Measurements from ENCODE around the gene TRPM1.
"Not testable (repeated sequence)": the region's sequence is repeated elsewhere in the genome, so short reads cannot be mapped to it uniquely, and the experiment has no call there.

Gene TRPM1

DNA sequence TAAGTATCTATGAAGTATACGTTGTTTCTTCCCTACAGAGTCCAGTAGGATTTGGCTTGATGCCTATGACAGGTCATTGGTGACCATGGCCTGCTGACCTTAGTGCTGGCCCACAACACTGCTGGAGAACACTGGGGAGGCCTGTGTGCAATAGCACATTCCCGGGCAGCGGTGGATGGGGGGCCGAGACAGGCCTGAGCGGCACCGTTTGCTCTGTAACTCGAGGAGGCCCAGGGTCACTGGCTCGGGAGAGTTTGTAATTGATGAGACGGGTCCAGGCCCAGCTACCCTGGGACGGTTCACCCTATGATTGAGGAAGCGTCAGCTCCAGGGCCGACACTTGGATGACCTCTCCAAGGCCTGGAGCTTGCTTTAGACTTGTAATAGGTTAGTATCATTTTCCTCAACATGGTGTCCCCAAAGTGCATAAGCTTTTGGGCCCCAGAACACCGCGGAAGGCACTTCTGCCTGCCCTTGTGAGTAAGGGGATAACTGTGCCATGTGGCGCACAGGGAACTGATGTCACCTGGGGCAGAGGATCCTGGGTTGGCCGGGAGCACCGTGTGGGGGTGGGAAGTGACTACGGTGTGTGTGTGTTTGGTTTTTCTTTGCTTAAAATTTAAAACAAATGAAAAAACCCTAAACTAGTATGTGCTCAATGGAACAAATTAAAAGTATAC is 12.0 kb downstream of the TRPM1 start:
- no peaks in the 10 kb centered on the region for H3K36me3 ChIP-seq (ENCODE audit: control insufficient read depth in 2 of 2, insufficient read depth in 1 of 2, low read length in 2 of 2)
- no peak overlapping the region for H3K4me3 ChIP-seq (ENCODE audit: low read depth, low read length)
- H3K4me1 ChIP-seq (ENCODE audit: control insufficient read depth, insufficient read depth, low read length): no peaks in the 10 kb centered on the region
- ChIA-PET POLR2A (no interaction called here), CTCF (interaction anchor here (0.5 to 0.6 kb wide), 2 partner anchors 75 to 385 kb away, joined by 3 read pairs; no protein-coding TSS in a partner anchor)
- TF ChIP-seq ZNF707 (tag by site-specific recombination; IDR thresholded peaks at IDR 0.05): no peak
- no peak for TF ChIP-seq ZXDB (tag by site-specific recombination; IDR thresholded peaks at IDR 0.05)
- no peak for TF ChIP-seq YY1 (tag by site-specific recombination; IDR thresholded peaks at IDR 0.05)
- TF ChIP-seq ZFHX2 (tag by site-specific recombination; conservative IDR thresholded peaks at IDR 0.05): no peak
- TF ChIP-seq KLF8 (tag by site-specific recombination; IDR thresholded peaks at IDR 0.05): no peak
- no peak overlapping the region for H3K27ac ChIP-seq (ENCODE audit: extremely low read depth, low read depth, low read length)
- H3K9me3 ChIP-seq (ENCODE audit: control insufficient read depth, insufficient read depth, low read depth, low read length): no peaks in the 10 kb centered on the region

DNA sequence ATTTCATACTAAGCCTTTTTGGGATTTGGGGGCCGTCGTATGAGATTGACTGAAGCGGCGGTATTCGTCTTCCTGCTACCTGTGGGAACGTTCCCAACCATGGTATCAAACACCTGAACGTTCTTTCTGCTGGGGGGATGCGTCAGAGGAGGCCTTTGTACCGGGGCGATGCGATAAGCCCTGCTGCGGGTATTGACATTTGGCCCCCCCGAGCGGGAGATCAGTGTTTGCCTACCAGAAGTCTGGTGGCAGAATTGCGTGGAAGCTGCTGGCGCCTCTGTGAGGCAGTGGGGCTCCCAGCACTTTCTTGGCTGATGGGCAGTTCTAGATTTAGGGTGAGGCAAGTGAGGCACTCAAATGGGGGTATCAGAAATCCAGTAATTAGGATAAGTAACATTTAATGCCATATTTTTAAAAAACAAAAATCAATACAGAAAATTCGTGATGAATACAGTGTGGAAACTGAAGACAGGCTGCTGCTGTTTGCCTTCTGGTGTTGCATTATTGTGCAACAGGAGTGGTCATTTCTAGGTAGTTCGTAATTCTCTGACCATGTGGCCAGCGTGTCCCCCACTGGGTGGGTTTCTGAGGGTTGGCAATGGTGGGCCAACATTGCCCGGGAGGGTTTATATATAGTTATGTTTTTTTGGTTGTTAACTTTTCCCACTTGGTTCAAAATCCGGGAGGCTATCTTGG is 12.7 kb downstream of the TRPM1 start:
- TF ChIP-seq, protein P1, sequence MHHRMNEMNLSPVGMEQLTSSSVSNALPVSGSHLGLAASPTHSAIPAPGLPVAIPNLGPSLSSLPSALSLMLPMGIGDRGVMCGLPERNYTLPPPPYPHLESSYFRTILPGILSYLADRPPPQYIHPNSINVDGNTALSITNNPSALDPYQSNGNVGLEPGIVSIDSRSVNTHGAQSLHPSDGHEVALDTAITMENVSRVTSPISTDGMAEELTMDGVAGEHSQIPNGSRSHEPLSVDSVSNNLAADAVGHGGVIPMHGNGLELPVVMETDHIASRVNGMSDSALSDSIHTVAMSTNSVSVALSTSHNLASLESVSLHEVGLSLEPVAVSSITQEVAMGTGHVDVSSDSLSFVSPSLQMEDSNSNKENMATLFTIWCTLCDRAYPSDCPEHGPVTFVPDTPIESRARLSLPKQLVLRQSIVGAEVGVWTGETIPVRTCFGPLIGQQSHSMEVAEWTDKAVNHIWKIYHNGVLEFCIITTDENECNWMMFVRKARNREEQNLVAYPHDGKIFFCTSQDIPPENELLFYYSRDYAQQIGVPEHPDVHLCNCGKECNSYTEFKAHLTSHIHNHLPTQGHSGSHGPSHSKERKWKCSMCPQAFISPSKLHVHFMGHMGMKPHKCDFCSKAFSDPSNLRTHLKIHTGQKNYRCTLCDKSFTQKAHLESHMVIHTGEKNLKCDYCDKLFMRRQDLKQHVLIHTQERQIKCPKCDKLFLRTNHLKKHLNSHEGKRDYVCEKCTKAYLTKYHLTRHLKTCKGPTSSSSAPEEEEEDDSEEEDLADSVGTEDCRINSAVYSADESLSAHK (tag by site-specific recombination; IDR thresholded peaks at IDR 0.05): no peak
- TF ChIP-seq ZFP41 (tag by site-specific recombination; IDR thresholded peaks at IDR 0.05; ENCODE audit: borderline replicate concordance): no peak
- no peak for TF ChIP-seq ZNF112 (tag by site-specific recombination; IDR thresholded peaks at IDR 0.05)
- TF ChIP-seq MZF1 (tag by site-specific recombination; IDR thresholded peaks at IDR 0.05; ENCODE audit: borderline replicate concordance): no peak
- TF ChIP-seq, protein P2, sequence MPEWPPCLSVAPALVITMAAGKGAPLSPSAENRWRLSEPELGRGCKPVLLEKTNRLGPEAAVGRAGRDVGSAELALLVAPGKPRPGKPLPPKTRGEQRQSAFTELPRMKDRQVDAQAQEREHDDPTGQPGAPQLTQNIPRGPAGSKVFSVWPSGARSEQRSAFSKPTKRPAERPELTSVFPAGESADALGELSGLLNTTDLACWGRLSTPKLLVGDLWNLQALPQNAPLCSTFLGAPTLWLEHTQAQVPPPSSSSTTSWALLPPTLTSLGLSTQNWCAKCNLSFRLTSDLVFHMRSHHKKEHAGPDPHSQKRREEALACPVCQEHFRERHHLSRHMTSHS (tag by site-specific recombination; IDR thresholded peaks at IDR 0.05): no peak
- no peak for TF ChIP-seq ZNF621 (tag by site-specific recombination; IDR thresholded peaks at IDR 0.05)
- no peak for TF ChIP-seq GLIS2 (tag by site-specific recombination; IDR thresholded peaks at IDR 0.05)
- TF ChIP-seq ZNF138 (tag by site-specific recombination; IDR thresholded peaks at IDR 0.05; ENCODE audit: borderline replicate concordance): no peak
- ChIA-PET CTCF (no interaction called here), POLR2A (interaction anchor here (0.5 kb wide), 1 partner anchor 15 kb away, joined by 3 read pairs; no protein-coding TSS in a partner anchor)
- no peaks in the 10 kb centered on the region for H3K36me3 ChIP-seq (ENCODE audit: control insufficient read depth in 2 of 2, insufficient read depth in 1 of 2, low read length in 2 of 2)
- H3K9me3 ChIP-seq (ENCODE audit: control insufficient read depth, insufficient read depth, low read depth, low read length): no peaks in the 10 kb centered on the region
- no peak overlapping the region for H3K4me3 ChIP-seq (ENCODE audit: low read depth, low read length)
- no peaks in the 10 kb centered on the region for H3K4me1 ChIP-seq (ENCODE audit: control insufficient read depth, insufficient read depth, low read length)
- no peak overlapping the region for H3K27ac ChIP-seq (ENCODE audit: extremely low read depth, low read depth, low read length)

DNA sequence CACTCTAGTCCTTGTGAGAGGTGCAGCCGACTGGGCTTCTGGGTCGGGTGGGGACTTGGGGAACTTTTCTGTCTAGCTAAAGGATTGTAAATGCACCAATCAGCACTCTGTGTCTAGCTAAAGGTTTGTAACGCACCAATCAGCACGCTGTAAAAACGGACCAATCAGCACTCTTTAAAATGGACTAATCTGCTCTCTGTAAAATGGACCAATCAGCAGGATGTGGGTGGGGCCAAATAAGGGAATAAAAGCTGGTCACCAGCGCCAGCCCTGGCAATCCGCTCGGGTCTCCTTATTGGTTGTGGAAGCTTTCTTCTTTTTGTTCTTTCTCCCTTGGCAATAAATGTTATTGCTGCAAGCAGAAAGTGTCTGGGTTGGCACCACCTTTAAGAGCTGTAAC is 13.5 kb downstream of the TRPM1 start:
- H3K4me1 ChIP-seq (ENCODE audit: control insufficient read depth, insufficient read depth, low read length); H3K36me3 ChIP-seq (ENCODE audit: control insufficient read depth in 2 of 2, insufficient read depth in 1 of 2, low read length in 2 of 2); CTCF ChIA-PET; H3K9me3 ChIP-seq (ENCODE audit: control insufficient read depth, insufficient read depth, low read depth, low read length); H3K27ac ChIP-seq (ENCODE audit: extremely low read depth, low read depth, low read length); H3K4me3 ChIP-seq (ENCODE audit: low read depth, low read length): not testable (repeated sequence)
- POLR2A ChIA-PET: interaction anchor here (0.5 kb wide), 1 partner anchor 15 kb away, joined by 3 read pairs; no protein-coding TSS in a partner anchor

DNA sequence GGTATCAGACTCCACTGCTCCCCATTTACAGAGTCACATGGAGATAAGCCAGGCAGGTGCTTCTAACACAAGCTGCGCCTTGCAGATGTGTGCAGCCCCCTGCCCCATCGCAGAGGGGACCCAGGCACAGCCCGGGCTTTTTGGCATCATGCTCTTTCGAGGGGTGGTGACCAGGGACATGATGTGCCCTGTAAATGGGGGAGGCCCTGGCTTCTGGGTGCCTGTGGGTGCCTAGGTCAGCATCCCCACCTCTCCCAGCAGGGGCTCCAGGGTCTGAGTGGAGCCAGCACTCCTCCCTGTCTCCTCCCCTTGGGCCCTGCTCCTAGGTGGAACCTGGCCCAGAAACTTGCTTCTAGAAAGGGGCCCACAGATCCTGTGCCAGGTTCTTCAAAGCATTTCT is 15.2 kb downstream of the TRPM1 start:
- CTCF ChIA-PET: no interaction called here
- TF ChIP-seq, protein P3, sequence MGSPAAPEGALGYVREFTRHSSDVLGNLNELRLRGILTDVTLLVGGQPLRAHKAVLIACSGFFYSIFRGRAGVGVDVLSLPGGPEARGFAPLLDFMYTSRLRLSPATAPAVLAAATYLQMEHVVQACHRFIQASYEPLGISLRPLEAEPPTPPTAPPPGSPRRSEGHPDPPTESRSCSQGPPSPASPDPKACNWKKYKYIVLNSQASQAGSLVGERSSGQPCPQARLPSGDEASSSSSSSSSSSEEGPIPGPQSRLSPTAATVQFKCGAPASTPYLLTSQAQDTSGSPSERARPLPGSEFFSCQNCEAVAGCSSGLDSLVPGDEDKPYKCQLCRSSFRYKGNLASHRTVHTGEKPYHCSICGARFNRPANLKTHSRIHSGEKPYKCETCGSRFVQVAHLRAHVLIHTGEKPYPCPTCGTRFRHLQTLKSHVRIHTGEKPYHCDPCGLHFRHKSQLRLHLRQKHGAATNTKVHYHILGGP (tag by site-specific recombination; IDR thresholded peaks at IDR 0.05): no peak
- TF ChIP-seq PRDM1 (tag by site-specific recombination; IDR thresholded peaks at IDR 0.05): no peak
- no peak for TF ChIP-seq ZNF843 (tag by site-specific recombination; IDR thresholded peaks at IDR 0.05)
- TF ChIP-seq, protein P4, sequence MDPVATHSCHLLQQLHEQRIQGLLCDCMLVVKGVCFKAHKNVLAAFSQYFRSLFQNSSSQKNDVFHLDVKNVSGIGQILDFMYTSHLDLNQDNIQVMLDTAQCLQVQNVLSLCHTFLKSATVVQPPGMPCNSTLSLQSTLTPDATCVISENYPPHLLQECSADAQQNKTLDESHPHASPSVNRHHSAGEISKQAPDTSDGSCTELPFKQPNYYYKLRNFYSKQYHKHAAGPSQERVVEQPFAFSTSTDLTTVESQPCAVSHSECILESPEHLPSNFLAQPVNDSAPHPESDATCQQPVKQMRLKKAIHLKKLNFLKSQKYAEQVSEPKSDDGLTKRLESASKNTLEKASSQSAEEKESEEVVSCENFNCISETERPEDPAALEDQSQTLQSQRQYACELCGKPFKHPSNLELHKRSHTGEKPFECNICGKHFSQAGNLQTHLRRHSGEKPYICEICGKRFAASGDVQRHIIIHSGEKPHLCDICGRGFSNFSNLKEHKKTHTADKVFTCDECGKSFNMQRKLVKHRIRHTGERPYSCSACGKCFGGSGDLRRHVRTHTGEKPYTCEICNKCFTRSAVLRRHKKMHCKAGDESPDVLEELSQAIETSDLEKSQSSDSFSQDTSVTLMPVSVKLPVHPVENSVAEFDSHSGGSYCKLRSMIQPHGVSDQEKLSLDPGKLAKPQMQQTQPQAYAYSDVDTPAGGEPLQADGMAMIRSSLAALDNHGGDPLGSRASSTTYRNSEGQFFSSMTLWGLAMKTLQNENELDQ (tag by site-specific recombination; IDR thresholded peaks at IDR 0.05; ENCODE audit: low read depth): no peak

More for the DNA sequence above, 15.2 kb downstream of the TRPM1 start:
- H3K4me1 ChIP-seq (ENCODE audit: control insufficient read depth, insufficient read depth, low read length): no peaks in the 10 kb centered on the region
- no peak overlapping the region for H3K27ac ChIP-seq (ENCODE audit: extremely low read depth, low read depth, low read length)
- no peaks in the 10 kb centered on the region for H3K9me3 ChIP-seq (ENCODE audit: control insufficient read depth, insufficient read depth, low read depth, low read length)
- POLR2A ChIA-PET: no interaction called here
- H3K4me3 ChIP-seq (ENCODE audit: low read depth, low read length): no peak overlapping the region
- no peaks in the 10 kb centered on the region for H3K36me3 ChIP-seq (ENCODE audit: control insufficient read depth in 2 of 2, insufficient read depth in 1 of 2, low read length in 2 of 2)
